Stimulated activated CD8-positive, alpha-beta memory T cell treated with anti-CD3 and anti-CD28 coated beads, Interleukin-15, amount 100 ng/mL, for 1 hour (primary cell): ENCODE results near the gene DERA.

Experiments used
- DNase-seq: peaks from one replicate; pipeline ENCODE4 v3.0.0-alpha.2; 2020; ENCODE audit warnings: low read depth

Gene DERA

GRCh38 chr12:16075887-16076286 lies 164.8 kb downstream of the DERA start:
- DNase-seq = no peak

GRCh38 chr12:16076557-16076956 lies 165.4 kb downstream of the DERA start:
- DNase-seq = no peak

GRCh38 chr12:16076970-16077522 lies 165.9 kb downstream of the DERA start:
- DNase-seq = no peak

- no peak for DNase-seq
Observed at GRCh38 chr12:16086462-16086861, 175.3 kb downstream of the DERA start.

- DNase-seq = no peak
Observed at GRCh38 chr12:16086942-16087341, 175.8 kb downstream of the DERA start.
